ENCODE data around the gene CTDSP2. TPM values are rescaled to one million over a fixed set of nuclear protein-coding genes. Genes with fewer than 3 reads are reported as not detected.

The CTDSP2 gene
- total and polyA plus RNA-seq, 7 donors, result 13.9 to 91.8 (median 71.3) TPM

GRCh38 chr12:57825451-57825850 is 21.1 kb downstream of the CTDSP2 start:
- Histone ChIP-seq H3K27me3 (ENCODE audit: insufficient read depth in 3 of 3, low read length in 2 of 3) (no peaks in the 10 kb centered on the region), H3K9me3 (no peaks in the 10 kb centered on the region), H3K36me3 (ENCODE audit: insufficient read depth in 1 of 2, low read depth in 1 of 2) (peaks cover 31 to 93% of the 10 kb centered on the region in 2 donors), H3K4me1 (peaks cover 47% of the 10 kb centered on the region), H3K27ac (peak overlapping the region; percentile 30), H3K4me3 (no peak overlapping the region)
- ATAC-seq (no peak), DNase-seq (no peak)
- intact Hi-C loops (cut with DNase I), result no loop called here
- no peak for TF ChIP-seq CTCF (IDR thresholded peaks at IDR 0.05)
- 66 to 87% (median 80%) methylated on average over 2 of the region's 2 CpGs for WGBS, 3 donors

GRCh38 chr12:57823908-57824640 is 22.5 kb downstream of the CTDSP2 start:
- no peak overlapping the region for H3K4me3 ChIP-seq
- peaks cover 31 to 100% of the 10 kb centered on the region in 2 donors for H3K36me3 ChIP-seq (ENCODE audit: insufficient read depth in 1 of 2, low read depth in 1 of 2)
- peaks cover 33% of the 10 kb centered on the region for H3K4me1 ChIP-seq
- DNase-seq (no peak), ATAC-seq (no peak)
- WGBS, 3 donors, result 82 to 89% (median 87%) methylated on average over 18 of the region's 18 CpGs
- TF ChIP-seq CTCF (IDR thresholded peaks at IDR 0.05), result no peak
- no peaks in the 10 kb centered on the region for H3K9me3 ChIP-seq
- no peaks in the 10 kb centered on the region for H3K27me3 ChIP-seq (ENCODE audit: insufficient read depth in 3 of 3, low read length in 2 of 3)
- H3K27ac ChIP-seq, result peak overlapping the region; percentile 50
- intact Hi-C loops (cut with DNase I), result no loop called here

GRCh38 chr12:57823131-57823907 is 23.2 kb downstream of the CTDSP2 start:
- intact Hi-C loops (cut with DNase I), result no loop called here
- 54 to 76% (median 56%) methylated on average over 17 of the region's 17 CpGs for WGBS, 3 donors
- H3K9me3 ChIP-seq, result no peaks in the 10 kb centered on the region
- DNase-seq, result no peak
- peak in 2 of 4 donors; percentile 5 to 31 for ATAC-seq
- no peak overlapping the region for H3K4me3 ChIP-seq
- TF ChIP-seq CTCF (IDR thresholded peaks at IDR 0.05), result no peak
- H3K27me3 ChIP-seq (ENCODE audit: insufficient read depth in 3 of 3, low read length in 2 of 3), result no peaks in the 10 kb centered on the region
- peaks cover 25% of the 10 kb centered on the region for H3K4me1 ChIP-seq
- peaks cover 31 to 100% of the 10 kb centered on the region in 2 donors for H3K36me3 ChIP-seq (ENCODE audit: insufficient read depth in 1 of 2, low read depth in 1 of 2)
- peak overlapping the region; percentile 50 for H3K27ac ChIP-seq

GRCh38 chr12:57822392-57823130 is 24.0 kb downstream of the CTDSP2 start:
- intact Hi-C loops (cut with DNase I), result no loop called here
- no peak for ATAC-seq
- WGBS, 3 donors, result 69 to 79% (median 71%) methylated on average over 10 of the region's 10 CpGs
- Histone ChIP-seq H3K4me3 (no peak overlapping the region), H3K9me3 (no peaks in the 10 kb centered on the region), H3K4me1 (peaks cover 22% of the 10 kb centered on the region), H3K36me3 (ENCODE audit: insufficient read depth in 1 of 2, low read depth in 1 of 2) (peaks cover 28 to 97% of the 10 kb centered on the region in 2 donors), H3K27me3 (ENCODE audit: insufficient read depth in 3 of 3, low read length in 2 of 3) (no peaks in the 10 kb centered on the region), H3K27ac (peak overlapping the region; percentile 50)
- TF ChIP-seq CTCF (IDR thresholded peaks at IDR 0.05), result no peak
- DNase-seq, result no peak

Data from psoas muscle (tissue), 8 donors.